ENCODE measurements around the gene TVP23A.

TVP23A gene

GRCh38 chr16:10817963-10818941, at the start of gene TVP23A:
TSS of gene TVP23A (minus strand) at chr16:10818794. CDS start at chr16:10818493, 301 bp downstream.
- DNase-seq: no peak

- DNase-seq: no peak
Observed at GRCh38 chr16:10868104-10868595, 49.6 kb upstream of the TVP23A start.

- no peak for DNase-seq
Observed at GRCh38 chr16:10867199-10867598, 48.6 kb upstream of the TVP23A start.

GRCh38 chr16:10865991-10866966, 47.7 kb upstream of the TVP23A start:
- DNase-seq: no peak

- no peak for DNase-seq
Observed at GRCh38 chr16:10862438-10862837, 43.8 kb upstream of the TVP23A start.

- no peak for DNase-seq
Observed at GRCh38 chr16:10859658-10860057, 41.1 kb upstream of the TVP23A start.

GRCh38 chr16:10859020-10859419, 40.4 kb upstream of the TVP23A start:
- no peak for DNase-seq

- no peak for DNase-seq
Observed at GRCh38 chr16:10858203-10858602, 39.6 kb upstream of the TVP23A start.

GRCh38 chr16:10856042-10856441, 37.4 kb upstream of the TVP23A start:
- no peak for DNase-seq

- no peak for DNase-seq
Observed at GRCh38 chr16:10852948-10853347, 34.4 kb upstream of the TVP23A start.

- no peak for DNase-seq
Observed at GRCh38 chr16:10852286-10852685, 33.7 kb upstream of the TVP23A start.

GRCh38 chr16:10851512-10851911, 32.9 kb upstream of the TVP23A start:
- DNase-seq: no peak

- DNase-seq: no peak
Observed at GRCh38 chr16:10850478-10850850, 31.9 kb upstream of the TVP23A start.

GRCh38 chr16:10849736-10850477, 31.3 kb upstream of the TVP23A start:
- no peak for DNase-seq

- DNase-seq: no peak
Observed at GRCh38 chr16:10847176-10847575, 28.6 kb upstream of the TVP23A start.

GRCh38 chr16:10846213-10846998, 27.8 kb upstream of the TVP23A start:
- no peak for DNase-seq

- DNase-seq: no peak
Observed at GRCh38 chr16:10840703-10841102, 22.1 kb upstream of the TVP23A start.

GRCh38 chr16:10839279-10839666, 20.7 kb upstream of the TVP23A start:
- no peak for DNase-seq

GRCh38 chr16:10838621-10839278, 20.2 kb upstream of the TVP23A start:
- no peak for DNase-seq

GRCh38 chr16:10836174-10836853, 17.7 kb upstream of the TVP23A start:
- no peak for DNase-seq

All from NCI-H1092 treated with DMSO at 0.1 percent for 48 hours (cell line).